Amniotic epithelial cell (primary cell): ENCODE data around the gene NOSTRIN.
A peak's percentile ranks its signal among the peaks of the same experiment; 100 is the strongest.
"Not testable (repeated sequence)": the region's sequence is repeated elsewhere in the genome, so short reads cannot be mapped to it uniquely, and the experiment has no call there.

Experiments
- DNase-seq: peaks from one replicate; pipeline ENCODE4 v3.0.0-alpha.2; 2010; ENCODE audit warnings: low read depth

NOSTRIN gene

DNA sequence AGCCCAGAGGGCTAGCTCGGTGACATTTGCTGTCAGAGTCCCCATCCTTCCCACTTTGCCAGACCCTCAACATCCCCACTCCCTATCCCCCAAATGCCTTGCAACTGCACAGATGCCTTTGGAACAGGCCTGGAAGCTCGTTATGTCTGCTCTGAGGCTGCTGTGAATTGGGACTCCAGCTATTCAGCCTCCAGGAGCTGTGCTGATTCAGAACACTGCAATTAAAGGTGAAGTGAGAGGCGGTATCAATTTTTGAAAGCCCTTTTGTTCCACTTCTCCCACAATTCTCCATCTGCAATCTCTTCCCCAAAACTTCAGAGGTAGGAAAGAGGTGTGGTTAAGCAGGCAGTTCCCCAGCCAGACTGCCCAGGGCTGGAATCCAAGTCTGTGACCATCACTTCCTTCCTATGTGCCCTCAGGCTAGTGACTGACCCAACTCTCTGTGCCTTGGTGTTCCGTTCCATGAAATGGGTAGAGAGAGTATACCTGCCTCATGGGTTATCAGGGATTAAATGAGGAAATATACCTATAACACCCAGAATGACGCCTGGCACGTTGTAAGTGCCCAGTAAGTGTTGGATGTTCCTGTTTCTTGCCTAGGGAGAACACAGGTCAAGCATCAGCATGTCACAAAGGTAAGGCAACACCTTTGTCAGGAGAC is 17.5 kb downstream of the NOSTRIN start:
- DNase-seq: no peak

DNA sequence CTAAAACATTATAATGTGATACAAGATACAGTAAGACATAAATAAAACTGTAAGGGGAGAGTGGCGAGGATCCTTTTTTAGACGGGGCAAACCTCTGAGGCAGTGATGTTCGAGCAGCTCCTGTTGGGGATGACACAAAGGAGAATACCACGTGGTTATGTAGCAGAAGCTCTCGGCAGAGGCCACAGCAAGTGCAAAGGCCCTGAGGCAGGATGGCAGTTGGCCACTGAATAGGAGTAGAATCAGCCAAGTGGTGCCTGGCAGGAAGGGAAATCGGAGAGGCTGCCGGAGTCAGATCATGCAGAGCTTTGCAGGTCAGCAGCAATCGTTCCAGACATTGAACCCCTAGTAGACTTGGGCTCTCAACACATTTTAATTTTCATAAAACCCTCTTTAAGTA is 19.1 kb downstream of the NOSTRIN start:
- no peak for DNase-seq

DNA sequence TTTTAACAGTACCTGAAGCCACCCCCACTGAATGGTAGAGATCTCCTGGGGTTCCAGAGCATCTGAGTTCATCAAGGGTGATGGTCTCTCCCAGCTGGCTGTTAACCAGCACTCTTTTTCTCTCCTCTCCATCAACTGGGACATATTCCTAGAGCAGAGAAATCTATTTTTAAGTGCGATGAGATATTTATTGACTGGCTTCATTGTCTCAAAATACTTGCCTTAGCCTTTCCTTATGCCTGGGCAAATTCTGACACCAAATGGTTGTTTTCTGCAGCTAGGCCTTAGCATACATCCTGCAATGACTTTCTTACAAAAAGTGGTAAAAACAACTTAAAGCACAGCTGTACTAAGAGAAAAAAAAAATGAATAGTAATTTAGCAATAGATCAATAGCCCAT is 19.6 kb downstream of the NOSTRIN start:
- DNase-seq: no peak

DNA sequence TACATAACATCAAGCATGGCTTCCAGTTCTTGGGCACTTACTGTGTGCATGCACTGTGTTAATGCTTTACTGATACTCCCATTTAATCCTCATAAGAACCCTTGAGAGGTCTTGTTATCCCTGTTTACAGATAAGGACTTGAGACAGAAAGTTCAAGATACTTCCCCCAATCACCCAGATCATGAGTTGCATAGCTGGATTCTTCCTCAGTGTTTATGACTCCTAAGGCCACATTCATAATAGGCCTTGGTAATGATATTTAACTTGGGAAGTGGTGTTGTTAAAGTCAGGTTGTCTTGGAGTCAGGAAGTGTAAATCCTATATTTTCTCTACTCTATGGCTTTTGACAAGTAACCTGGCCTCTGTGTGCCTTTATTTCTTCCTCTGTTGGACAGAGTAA is 22.7 kb downstream of the NOSTRIN start:
- DNase-seq: no peak

DNA sequence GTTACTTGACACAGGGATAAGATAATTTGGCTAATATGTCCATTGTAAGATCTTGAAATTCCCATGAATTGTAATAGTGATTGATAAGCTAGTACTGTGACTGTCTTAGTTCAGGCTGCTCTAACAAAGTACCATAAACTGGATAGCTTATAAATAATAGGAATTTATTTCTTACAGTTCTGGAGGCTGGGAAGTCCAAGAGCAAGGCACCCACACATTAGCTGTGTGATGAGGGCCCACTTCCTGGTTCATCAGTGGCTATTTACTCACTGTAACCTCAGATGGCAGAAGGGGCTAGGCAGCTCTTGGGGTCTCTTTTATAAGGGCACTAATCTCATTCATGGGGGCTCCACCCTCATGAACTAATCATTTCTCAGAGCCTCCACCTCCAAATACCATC is 28.5 kb downstream of the NOSTRIN start:
- no peak for DNase-seq

DNA sequence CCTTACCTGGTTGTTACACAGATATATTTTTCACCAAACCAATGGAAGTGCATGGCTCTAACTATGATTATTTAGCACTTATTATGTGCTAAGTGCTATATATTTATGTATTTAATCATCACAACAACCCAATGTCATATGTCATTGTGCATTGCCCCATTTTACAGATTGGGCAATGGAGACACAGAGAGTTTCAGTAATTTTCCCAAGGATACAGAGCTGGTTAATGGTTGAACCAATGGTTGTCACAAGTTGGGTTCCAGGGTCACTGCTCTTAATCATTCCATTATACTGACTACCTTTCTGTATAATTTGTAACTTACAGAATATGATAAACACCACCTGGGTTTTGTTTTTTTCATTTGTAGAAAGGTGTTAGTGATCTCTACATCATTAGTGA is 29.2 kb downstream of the NOSTRIN start:
- no peak for DNase-seq

DNA sequence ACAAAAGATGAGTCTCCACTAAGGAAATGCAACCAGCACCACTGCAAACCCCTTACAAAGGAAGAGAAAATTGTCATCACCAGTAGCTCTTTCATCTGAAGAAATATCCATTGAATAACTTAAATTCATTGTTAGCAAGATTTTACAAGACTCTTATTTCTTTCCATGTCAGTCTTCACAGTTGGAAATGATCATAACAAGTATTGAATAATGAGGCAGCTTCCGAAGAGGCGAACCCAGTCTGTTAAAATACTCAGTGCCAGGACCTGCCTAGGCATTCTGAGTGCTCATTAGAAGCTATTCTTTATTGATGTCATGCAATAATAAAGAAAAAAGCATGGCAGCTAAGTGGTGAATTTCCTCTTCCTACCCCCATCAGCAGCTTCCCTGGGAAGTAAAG is 33.5 kb downstream of the NOSTRIN start:
- DNase-seq: no peak

DNA sequence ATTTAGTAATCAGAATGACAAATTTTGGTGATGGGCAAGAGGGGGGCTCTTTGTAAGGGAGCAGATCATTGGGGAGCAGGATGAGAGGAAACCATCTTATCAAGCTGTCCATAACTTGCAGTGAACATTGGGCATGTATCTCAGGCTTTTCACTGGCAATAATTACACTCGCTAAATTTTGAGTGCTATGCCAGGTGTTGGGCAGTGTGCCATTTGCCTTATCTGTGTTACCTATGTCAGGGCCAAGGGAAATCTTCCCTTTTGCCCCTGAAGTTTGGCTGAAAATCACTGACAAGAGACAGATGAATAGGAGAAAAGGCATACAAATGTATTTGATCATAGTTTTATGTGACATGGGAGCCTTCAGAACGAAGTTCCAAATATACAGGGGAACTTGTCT is 39.0 kb downstream of the NOSTRIN start:
- no peak for DNase-seq

DNA sequence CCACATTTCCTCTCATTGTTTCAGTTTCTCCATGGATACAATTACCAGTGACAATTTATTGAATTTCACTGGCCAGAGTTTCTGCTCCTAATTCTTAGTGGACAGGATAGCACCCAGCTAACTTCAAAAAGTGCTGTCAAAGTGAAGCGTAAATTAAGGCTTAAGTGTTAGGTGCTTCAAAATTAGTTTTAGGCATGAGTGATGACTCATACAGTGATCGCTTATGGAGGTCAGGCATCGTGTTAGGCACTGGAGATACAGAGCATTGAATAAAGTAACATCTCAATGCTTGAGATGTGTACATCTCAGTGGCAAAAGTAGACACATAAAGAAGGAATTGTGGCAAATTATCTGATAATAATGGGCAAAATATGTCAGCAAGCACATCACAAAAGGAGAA is 40.8 kb downstream of the NOSTRIN start:
- DNase-seq: no peak

DNA sequence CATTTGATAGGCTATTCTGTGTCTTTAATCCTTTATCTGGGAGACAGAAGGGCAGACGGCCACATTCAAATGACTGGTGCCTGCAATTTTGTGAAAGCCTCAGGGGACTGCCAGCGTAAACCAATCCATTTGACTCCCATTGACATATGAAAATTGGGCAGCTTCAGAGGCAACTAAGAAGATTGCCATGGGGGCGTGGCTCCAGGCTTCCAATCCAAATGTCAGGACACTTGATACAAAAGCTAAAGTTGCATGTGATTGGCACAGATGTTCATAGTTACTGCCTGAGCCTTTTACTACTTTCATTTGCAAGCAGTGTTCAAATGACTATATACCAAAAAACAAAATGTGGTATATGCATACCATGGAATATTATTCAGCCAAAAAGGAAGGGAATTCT is 45.8 kb downstream of the NOSTRIN start:
- no peak for DNase-seq

DNA sequence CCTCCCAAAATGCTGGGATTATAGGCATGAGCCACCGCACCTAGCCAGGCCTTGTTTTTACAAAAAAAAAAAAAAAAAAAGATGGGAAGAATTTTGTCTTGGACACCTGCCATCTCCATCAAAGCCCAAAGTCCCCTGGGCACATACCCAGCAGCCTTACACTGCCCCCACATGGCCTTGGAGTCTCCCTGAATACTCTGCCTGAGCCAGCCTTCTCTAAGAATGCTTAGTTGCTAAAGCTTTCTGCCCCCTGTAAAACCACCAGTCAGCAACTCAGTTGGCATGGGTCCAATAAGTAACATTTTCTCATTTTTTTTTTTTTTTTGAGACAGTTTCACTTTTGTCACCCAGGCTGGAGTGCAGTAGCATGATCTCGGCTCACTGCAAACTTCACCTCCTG is 47.2 kb downstream of the NOSTRIN start:
- peak; percentile 70 for DNase-seq

DNA sequence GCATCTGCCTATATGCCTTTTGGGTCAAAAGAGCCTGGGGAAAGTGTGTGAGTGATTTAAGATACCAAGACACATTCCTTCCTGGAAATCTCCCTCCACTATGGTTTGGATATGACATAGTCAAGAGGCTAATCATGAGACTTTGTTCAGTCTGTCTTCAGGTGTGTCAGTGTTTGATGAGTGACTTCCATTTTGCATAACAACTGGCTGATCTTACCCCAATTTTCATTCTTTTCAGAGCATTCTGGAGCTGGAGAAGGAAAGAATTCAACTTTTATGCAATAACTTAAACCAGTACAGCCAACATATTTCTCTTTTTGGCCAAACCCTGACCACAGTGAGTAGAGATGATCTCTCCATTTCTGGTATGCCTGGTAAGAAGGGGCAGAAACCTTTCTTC is 48.4 kb downstream of the NOSTRIN start:
- peak; percentile 21 for DNase-seq

DNA sequence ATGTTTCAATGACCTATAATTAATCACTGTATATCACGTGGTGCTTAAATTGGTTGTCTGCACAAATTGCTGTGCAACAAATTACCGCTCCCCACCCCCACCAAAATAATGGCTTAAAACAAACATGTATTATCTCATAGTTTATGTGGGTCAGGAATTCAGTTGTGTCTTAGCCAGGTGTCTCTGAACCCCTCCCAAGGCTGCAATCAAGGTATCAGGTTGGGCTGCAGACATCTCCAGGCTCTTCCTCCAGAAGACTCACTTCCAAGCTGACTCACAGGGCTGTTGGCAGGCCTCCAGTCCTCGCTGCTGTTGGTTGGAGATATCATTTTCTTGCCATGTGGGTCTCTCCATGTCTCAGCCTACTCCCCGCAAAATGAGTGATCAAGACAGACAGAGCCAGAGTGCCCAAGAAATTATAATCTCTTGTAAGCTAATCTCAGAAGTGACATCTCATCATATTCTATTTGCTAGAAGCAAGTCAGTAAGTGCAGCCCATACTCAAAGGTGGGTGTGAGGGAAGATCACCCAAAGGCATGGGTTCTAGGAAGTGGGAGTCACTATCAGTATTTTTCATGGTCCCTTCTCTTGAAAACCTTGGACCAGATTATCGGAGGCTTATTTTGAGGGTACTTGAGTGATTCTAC is 49.4 kb downstream of the NOSTRIN start:
- DNase-seq: peak; percentile 86

DNA sequence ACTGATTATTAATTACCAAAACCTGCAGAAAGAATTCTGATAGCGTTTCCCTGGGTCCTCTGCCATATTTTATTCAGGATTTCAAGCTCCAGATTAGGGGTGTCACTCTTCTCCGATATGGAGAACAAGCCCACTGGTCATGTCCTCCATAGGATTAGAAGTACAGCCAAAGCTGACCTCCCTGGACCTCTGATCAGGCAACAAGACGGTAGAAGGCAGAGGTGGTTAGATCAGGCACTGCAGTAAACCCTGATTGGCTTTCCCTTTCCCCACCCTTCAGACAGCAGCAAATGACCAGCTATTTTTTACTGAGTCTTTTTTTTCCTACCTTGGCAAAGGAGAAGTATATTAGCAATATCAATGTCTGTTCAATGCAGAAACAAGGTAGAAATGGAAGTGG is 50.0 kb downstream of the NOSTRIN start:
- DNase-seq: no peak

DNA sequence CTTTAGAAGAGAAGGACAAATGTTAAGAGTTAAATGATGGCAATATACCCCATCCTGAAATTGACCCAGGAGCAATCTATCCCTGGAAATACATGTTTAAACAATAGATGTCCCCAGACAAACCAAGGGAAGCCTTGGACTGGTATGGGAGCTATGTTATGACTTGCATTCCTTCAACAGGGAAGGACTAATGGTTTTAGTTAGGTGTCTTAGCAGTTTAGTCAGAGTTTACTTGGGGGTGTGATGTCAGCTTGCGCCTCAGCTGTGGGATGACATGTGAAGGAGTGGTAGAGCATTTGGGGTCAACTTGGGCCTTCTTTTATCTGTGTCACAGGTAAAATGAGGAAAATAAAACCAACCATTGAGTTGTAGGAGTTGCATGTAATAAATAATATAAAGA is 51.0 kb downstream of the NOSTRIN start:
- no peak for DNase-seq

DNA sequence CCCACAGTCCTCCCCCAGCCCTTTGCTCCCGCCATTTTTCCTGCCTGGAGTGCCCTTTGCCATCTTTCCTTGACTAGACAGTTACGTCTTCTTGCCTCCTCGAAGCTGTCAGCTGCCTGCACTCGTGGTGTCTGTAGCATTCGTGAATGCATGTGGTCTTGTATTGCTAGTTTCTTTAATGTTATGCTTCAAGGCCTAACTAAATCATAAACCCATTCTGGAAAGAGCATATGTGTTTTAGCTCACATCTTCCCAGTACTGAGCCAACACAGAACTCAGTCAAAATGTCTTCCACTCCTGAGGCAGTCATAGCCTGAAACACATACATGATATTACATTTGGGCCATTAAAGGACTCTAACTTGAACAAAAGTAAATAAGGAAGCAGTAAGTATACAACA is 52.2 kb downstream of the NOSTRIN start:
- no peak for DNase-seq

DNA sequence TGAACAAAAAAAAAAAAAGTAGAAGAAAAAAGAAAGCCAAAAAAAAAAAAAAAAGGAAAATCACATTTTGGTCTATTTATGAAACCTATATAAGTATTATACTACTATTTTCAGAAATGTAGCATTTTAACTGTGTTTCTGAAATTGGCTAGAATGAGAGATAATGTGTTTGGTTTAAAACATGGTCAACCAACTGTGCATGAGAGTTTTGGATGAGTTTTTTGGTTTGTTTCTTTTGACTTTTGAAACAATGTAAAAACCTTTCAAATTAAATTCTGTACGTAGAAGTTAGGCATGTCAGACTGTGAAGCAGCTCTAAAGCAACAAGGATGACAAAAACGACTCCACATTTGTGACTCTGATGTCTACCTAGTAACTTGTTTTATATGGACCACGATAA is 53.2 kb downstream of the NOSTRIN start:
- DNase-seq: no peak

DNA sequence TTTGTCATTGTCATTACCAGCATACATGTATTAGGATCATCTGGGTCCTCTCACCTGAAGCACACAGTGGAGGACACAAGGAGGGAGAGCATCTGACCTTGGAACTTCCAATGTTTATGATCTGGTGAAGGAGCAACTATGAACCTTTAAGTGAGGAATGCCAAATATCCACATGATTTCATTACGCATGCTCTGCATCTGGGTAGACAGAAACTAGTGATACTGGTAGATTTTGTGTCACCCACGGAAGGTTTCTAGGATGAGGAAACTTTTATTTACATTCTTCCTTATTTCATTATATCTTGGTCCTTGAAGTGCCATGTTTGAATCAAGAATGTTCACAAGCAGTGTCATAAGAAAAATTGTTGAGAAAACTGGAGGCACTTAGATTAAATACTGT is 55.7 kb downstream of the NOSTRIN start:
- DNase-seq: peak; percentile 53

DNA sequence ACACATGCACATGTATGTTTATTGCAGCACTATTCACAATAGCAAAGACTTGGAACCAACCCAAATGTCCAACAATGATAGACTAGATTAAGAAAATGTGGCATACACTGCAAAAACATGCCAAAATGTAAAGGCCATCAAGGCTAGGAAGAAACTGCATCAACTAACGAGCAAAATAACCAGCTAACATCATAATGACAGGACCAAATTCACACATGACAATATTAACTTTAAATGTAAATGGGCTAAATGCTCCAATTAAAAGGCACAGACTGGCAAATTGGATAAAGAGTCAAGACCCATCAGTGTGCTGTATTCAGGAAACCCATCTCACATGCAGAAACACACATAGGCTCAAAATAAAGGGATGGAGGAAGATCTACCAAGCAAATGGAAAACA is 64.7 kb downstream of the NOSTRIN start:
- not testable (repeated sequence) for DNase-seq

DNA sequence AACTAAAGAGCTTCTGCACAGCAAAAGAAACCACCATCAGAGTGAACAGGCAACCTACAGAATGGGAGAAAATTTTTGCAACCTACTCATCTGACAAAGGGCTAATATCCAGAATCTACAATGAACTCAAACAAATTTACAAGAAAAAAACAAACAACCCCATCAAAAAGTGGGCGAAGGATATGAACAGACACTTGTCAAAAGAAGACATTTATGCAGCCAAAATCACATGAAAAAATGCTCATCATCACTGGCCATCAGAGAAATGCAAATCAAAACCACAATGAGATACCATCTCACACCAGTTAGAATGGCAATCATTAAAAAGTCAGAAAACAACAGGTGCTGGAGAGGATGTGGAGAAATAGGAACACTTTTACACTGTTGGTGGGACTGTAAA is 67.9 kb downstream of the NOSTRIN start:
- not testable (repeated sequence) for DNase-seq

DNA sequence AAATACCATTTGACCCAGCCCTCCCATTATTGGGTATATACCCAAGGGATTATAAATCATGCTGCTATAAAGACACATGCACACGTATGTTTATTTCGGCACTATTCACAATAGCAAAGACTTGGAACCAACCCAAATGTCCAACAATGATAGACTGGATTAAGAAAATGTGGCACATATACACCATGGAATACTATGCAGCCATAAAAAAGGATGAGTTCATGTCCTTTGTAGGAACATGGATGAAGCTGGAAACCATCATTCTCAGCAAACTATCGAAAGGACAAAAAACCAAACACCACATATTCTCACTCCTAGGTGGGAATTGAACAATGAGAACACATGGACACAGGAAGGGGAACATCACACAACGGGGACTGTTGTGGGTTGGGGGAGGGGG is 68.4 kb downstream of the NOSTRIN start:
- not testable (repeated sequence) for DNase-seq

DNA sequence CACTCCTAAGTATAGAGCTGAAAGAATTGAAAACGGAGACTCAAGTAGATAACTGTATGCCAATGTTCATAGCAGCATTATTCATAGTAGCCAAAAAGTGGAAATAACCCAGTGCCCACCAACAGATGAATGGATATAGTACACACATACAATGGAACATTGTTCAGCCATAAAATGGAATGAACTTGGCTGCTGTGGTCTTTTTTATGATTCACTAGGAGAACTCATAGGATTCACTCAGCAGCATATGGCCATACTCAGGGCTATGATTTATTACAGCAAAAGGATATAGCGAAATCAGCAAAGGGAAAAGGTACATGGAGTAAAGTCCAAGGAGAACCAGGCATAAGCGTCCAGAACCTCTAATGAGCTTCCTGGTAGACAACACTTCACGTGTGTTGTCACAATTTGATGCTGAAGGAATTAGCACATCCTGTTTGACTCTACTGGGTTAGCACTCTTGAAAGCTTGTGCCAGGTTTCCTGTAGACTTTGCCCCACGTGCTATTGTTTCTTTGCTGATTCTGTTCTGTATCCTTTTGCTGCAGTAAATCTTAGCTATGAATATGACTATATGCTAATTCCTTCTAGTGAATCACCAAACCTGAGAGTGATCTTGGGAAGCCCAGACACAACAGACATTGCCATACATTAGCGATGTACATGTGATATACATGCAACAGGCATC is 72.1 kb downstream of the NOSTRIN start:
- DNase-seq: no peak

DNA sequence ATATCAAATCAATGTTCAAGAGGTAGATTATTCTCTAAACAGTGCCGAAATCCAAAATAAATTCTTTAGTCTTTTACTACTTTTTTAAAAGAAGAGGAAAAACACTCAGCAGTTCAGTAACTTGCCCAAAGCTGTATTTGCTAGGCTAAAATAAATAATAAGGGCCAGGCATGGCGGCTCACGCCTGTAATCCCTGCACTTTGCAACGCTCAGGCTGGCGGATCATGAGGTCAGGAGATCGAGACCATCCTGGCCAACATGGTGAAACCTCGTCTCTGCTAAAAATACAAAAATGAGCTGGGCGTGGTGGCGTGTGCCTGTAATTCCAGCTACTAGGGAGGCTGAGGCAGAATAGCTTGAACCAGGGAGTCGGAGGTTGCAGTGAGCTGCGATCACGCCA is 79.7 kb downstream of the NOSTRIN start:
- not testable (repeated sequence) for DNase-seq

DNA sequence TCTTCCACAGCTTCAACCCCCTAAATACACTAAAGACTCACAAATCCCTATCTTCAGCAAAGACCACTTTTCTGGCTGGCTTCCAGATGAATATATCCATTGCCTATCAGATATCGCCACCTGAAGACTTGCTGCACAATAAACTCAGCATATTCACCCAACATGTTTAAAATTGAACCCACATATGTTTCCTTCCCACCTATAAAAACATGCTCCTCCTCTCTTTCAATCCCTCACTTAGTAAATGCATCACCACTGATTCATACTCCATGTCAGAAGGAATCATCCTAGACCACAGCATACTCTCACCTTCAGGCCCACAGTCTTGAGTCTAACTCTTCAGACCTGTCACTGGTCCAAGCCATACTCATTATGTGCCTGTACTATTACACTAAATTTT is 82.5 kb downstream of the NOSTRIN start:
- peak; percentile 32 for DNase-seq
